Kidney glomerular epithelial cell (primary cell): ENCODE measurements around the gene PDZK1.
"Not testable (repeated sequence)": the region's sequence is repeated elsewhere in the genome, so short reads cannot be mapped to it uniquely, and the experiment has no call there.

ENCODE experiments used
- DNase-seq: peaks from one replicate; lab custom pipeline; 2025; lab: John Stamatoyannopoulos, UW

Gene PDZK1

DNA sequence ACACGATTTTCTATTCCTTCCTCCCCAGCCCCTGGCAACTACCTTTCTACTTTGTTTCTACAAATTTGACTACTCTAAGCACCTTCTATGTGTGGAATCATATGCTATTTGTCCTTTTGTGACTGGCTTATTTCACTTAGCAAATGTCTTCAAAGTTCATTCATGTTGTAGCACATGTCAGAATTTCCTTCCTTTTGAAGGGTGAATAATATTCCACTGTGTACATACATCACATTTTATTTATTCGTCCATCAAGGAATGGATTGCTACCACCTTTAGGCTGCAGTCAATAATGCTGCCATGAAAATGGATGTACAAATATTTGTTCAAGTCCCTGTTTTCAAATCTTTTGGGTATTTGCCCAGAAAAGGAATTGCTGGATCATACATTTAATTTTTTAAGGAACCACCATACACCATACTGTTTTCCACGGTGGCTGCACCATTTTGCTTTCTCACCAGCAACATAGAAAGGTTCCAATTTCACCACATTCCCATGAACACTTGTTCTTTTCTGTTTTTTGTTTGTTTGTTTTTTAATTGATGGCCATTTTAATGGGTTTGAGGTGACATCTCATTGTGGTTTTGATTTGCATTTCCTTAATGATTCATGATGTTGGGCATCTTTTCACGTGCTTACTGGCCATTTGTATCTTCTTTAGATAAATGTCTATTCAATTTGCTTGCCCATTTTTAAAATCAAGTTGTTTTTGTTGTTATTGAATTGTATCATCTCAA is 3.3 kb upstream of the PDZK1 start:
- DNase-seq: no peak

DNA sequence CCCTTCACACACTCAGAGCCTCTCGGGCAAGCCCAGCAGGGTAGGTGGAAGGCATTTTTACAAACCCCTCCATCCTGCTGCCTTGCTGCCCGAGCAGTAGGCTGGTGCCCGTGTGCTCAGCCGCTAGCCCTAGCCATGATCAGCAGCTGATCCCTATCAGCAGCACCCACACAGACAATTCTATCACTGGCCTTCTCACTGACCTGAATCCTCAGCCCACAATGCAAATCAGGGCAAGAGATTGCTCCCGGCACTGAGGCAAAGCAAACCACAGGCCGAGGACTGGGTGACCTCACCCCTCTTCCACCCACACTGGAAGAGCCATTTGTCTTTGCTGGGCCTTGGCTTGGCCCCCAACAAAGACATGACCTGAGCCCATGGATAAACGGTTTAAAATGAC is 895 bp upstream of the PDZK1 start:
- DNase-seq: peak; percentile 42

DNA sequence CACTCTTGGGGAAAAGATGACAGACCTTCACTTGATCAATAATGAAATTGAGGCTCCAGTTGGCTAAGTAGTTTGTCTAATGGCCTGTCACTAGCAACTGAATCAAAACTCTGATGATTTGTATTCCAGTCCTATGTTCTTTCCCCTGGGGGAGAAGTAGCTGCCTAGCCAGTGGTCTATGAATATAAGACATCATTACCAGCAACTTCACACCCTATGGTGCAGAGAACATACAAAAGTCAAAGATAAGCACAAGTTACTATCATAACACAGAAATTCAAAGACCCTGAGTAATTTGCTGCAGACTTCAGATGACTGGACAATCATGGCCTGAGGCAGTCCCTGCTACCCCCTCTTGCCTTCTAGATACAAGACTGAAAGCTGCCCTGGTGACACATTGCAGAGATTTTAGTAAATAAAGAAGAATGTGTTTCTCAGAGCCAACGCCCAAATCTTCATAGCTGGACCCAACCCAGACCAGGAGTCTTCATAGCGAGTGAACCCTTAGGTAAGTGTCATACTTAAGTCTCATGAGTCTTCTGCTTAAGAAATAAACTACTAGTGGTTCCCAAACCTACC is 993 bp downstream of the PDZK1 start:
- DNase-seq: peak; percentile 32

GRCh38 chr1:145705622-145706021 is 1.5 kb downstream of the PDZK1 start:
- no peak for DNase-seq

DNA sequence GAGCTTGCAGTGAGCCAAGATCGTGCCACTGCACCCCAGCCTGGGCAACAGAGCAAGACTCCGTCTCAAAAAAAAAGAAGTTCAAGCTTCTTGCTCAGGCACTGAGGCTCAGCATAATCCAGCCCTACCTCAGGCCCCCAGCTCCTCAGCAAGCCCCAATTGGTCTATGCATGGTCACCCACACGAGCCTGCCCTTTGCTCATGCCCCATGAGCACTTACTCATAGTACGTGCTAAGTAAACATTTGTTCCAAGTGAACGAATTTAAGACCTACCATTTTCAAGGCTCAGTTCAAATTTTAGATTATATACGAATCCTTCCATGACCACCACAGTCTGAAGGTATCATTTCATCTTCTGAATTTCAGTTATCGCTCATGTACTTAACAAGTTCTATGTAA is 4.3 kb downstream of the PDZK1 start:
- DNase-seq: no peak

DNA sequence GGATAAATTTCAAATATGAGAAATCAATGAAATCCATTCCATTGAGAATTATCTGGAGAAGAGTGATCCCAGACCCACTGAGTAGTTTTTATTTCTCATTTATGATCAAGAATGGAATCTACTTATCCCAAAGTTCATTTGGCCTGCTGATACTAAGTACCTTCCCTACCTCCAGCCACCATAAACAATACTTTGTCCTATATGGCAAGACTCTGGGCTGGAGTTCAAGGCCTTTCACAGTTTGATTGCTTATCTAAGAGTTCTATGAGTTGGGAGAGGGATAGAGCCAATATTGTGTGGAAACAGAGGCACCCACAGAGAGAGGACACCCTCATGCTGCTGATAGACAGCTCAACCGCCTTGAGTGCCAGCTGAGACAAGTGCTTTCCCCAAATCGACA is 5.1 kb downstream of the PDZK1 start:
- DNase-seq: no peak

DNA sequence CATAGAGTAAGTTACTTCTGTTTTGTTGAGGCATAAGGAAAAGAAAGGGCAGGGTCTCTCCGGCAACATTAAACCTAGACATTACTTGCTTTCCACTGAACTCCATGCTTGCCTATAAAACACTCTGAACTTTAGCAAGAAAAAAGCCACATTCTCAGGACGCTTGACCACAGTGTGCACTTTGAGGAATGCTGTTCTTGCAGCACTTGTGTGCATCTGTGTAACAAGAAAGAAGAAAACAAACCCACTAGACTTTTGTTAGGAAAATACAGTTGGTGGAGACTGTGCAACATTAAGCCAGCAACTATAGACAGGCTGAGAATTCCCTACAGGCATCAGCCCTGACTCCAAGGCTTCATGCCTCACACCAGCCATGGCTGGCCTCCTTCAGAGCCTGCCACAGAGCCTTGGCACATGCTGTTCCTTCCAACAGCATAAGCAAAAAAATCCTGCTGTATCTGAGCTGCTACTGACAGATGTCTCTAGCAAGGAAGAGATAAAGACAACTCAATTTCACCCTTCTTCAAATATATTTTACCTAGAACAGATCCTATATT is 5.8 kb downstream of the PDZK1 start:
- peak; percentile 30 for DNase-seq

DNA sequence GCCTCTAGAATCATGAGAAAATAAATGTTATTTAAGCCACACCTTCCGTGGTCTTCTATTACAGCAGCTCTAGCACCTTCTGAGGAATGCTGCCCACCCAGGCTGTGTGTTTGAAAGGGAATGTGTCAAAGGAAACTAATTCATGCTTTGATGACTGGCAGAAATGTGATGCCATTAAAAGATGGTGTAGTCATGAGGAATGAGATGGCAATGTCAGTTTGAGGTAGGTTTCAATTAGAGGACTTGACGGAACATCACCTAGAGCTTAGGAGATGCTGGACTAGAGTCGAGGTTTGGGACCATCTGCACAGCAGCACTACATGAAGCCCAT is 10.6 kb downstream of the PDZK1 start:
- DNase-seq: peak; percentile 48

DNA sequence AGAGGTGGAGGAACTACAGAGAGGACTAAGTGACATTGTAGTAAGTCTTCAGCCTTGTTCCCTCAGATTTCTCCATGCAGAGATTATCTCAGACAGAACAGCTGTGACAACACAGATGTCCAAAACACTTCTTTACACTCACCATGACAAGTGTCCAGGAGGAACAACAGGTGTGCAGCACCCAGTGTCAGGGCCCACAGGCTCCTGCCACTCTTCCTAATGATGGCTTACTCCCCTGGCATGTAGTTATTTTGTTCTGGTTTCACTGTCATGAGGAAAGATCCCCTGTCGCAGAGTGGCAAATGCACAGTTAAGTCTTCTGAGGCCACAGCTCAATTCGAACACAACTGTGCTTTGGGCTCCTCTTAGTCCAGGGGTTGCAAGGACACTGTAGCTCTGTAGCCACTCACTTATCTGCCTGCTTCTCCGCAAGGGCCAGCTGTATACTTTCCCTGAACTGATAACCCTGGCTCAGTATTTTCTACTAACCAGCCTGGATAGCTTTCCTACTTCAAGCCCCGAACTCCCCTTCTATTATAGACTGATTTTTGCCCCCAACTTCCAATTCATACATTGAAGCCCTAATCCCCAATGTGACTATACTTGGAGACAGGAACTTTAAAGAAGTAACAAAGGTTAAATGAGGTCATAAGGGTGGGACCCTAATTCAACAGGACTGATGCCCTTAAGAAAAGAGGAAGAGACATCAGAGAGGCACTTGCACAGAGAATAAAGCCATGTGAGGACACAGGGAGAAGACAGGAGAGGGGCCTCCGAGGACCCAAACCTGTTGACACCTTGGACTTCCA is 11.1 kb downstream of the PDZK1 start:
- no peak for DNase-seq

DNA sequence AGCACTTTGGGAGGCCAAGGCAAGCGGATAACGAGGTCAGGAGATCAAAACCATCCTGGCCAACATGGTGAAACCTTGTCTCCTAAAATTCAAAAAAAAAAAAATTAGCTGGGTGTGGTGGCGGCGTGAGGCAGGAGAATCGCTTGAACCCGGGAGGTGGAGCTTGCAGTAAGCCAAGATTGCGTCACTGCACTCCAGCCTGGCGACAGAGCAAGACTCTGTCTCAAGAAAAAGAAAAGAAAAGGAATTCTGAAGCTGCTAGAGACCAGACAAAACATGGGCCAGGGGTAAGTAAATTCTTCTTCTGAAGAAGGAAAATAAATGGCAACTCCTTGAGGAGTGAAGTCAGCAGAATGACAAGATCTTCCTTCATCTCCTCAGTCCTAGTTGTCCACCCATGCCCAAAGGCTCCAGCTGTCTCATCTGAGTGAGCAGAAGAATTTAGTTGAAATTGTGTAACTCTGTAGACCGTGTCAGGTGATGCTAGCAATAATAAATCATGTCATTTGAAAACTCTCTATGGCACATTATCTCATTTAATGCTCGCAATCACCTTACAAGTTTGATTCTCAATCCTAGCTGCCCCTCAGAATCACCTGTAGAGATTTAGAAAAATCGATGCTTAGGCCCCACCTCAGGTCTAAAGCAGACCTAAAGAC is 14.3 kb downstream of the PDZK1 start:
- DNase-seq: peak; percentile 93

- DNase-seq: peak; percentile 41
Measured at GRCh38 chr1:145690587-145691558, 16.3 kb downstream of the PDZK1 start.

DNA sequence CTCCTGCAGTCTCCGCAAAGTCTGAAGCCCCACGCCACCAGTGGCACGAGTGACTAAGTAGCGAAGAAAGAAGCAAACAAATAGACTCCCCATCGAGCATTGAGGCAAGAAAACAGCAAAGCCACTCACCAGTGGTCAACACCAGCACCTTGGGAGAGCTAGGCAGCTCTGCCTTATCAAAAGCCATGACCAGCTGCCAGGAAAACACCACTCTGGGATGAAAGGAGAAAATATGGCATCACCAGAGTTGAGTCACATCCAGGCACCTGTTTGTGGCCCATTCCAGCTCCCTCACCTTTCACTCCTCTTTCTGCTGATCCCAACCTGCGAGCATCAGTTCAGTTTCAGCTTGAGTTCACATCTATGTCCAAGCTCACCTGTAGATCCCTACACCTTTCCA is 17.2 kb downstream of the PDZK1 start:
- DNase-seq: no peak

- DNase-seq: no peak
Measured at GRCh38 chr1:145688924-145689323, 18.2 kb downstream of the PDZK1 start.

- no peak for DNase-seq
Measured at GRCh38 chr1:145688328-145688727, 18.8 kb downstream of the PDZK1 start.

- DNase-seq: not testable (repeated sequence)
Measured at GRCh38 chr1:145686078-145686477, 21.1 kb downstream of the PDZK1 start.

GRCh38 chr1:145684858-145685257 is 22.3 kb downstream of the PDZK1 start:
- not testable (repeated sequence) for DNase-seq

DNA sequence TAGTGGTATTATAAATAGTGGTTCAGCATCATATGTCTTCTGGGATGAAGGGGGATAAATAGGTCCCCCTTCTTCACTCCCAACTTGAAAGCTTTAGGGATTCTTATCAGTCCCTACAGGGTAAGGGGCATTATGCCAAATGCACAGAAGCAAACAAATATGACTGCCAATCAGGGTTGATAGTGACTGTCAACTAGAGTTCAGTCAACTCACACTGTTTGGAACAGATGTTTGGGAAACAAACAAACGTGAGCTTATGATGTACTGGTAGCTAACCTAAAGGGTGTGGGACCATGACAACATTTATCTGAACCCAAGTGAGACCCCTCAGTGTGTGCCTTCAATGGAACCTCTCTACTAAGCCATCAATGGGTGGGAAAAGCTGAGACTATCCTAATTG is 34.0 kb downstream of the PDZK1 start:
- not testable (repeated sequence) for DNase-seq

GRCh38 chr1:145670995-145671745 is 36.0 kb downstream of the PDZK1 start:
- DNase-seq: not testable (repeated sequence)

DNA sequence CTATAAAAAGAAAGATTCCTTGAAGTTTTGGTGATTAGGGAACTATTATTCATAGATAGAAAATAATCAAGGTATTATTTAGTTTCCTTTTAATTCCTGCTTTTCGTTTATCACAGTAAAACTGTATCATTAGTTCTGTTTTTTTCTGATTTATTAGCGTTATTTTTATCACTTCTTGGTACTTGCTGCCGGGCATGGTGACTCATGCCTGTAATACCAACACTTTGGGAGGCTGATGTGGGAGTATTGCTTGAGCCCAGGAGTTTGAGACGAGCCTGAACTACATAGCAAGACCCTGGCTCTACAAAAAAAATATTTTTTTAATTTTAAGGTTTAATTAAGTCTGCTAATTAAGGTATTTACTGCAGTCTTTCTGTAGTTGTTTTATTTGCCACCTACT is 42.2 kb downstream of the PDZK1 start:
- DNase-seq: peak; percentile 18

DNA sequence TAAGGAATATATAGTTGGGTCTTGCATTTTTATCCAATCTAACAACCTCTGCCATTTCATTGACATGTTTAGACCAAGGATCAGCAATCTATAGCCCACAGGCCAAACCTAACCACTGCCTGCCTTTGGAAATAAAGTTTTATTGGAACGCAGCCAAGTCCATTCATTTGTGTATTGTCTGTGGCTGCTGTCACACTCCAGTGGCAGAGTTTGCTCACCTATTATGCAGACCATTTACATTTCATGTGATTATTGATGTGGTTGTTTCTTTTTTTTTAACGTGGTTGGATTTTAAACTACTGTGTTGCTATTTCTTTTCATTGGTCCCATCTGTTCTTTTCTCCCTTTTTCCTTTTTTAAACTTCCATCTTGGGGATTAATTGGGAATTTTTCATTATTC is 44.7 kb downstream of the PDZK1 start:
- DNase-seq: peak; percentile 27
